DMS 273 (cell line): Measurements from ENCODE around the gene WBP2.
"Not testable (repeated sequence)": the region's sequence is repeated elsewhere in the genome, so short reads cannot be mapped to it uniquely, and the experiment has no call there.

ENCODE experiments used
- DNase-seq: peaks from one replicate; lab custom pipeline; 2025; ENCODE audit not compliant: unreplicated experiment; lab: John Stamatoyannopoulos, UW

Gene WBP2

DNA sequence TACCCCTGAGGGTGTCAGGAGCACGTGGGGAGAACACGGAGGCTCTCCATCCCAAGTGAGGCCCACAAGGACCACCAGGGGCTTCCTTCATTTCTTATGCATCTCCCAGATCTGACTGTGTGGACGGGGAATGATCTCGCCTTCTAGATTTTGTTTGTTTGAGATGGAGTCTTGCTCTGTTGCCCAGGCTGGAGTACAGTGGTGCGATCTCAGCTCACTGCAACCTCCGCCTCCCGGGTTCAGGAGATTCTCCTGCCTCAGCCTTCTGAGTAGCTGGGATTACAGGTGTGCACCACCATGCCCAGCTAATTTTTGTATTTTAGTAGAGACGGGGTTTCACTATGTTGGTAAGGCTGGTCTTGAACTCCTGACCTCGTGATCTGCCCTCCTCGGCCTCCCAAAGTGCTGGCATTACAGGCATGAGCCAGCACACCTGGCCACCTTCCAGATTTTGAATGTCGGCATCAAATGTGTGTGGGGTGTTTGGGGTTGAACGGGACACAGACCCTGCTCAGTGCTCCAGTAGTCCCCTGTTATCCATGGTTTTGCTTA, 13.7 kb upstream of the WBP2 start:
- DNase-seq = not testable (repeated sequence)

DNA sequence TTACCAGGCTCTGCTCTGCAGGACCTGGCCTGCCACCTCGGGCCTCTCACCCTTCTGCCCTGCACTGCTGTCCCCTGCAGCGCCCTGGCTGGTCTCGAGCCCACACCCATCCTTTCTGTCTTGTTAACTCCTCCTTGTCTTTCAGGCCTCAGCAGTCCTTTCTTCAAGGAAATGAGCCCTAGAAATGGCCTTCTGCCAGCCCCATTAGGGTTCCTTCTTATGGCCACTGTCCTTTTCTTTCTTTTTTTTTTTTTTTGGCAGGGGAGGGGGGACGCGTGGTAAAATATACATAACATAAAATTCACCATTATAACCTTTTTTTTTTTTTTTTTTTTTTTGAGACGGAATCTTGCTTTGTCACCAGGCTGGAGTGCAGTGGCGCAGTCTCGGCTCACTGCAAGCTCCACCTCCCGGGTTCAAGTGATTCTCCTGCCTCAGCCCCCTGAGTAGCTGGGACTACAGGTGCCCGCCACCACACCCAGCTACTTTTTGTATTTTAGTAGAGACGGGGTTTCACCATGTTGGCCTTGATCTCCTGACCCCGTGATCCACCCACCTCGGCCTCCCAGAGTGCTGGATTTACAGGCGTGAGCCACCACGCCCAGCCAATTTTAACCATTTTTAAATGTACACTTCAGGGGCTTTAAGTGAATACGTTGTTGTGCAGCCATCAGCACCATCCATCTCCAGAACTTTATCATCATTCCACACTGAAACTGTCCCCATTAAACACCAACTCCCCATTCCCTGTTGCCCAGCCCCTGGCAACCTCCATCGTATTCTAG, 10.5 kb upstream of the WBP2 start:
- not testable (repeated sequence) for DNase-seq

DNA sequence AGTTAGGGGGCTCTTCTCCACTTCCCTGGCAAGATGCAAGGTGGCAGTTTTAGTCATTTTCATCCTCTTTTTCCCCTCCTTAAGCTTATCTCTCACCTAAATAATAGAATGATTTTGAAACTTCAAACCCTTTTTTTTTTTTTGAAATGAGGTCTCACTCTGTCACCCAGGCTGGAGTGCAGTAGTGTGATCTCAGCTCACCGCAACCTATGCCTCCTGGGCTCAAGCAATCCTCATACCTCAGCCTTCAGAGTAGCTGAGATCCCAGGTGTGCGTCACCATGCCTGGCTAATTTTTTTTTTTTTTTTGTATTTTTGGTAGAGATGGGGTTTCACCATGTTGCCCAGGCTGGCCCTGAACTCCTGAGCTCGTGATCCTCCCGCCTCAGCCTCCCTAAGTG, 9.8 kb upstream of the WBP2 start:
- not testable (repeated sequence) for DNase-seq

GRCh38 chr17:75864448-75864871, 9.3 kb upstream of the WBP2 start:
- peak; percentile 75 for DNase-seq

DNA sequence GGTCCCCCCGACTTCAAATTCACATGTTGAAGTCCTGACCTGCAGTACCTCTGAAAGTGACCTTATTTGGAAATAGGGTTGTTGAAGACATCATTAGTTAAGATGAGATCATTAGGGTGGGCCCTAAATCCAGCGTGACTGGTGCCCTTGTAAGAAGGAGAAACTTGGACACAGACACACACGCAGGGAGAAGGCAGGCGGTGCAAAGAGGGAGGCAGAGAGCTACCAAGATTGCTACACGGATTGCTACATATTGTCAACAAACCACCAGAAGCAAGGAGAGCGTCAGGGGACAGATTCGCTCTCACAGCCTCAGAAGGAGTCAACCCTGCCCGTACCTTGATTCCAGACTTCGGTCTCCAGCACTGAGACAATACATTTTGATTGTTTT, 6.8 kb upstream of the WBP2 start:
- peak; percentile 38 for DNase-seq

DNA sequence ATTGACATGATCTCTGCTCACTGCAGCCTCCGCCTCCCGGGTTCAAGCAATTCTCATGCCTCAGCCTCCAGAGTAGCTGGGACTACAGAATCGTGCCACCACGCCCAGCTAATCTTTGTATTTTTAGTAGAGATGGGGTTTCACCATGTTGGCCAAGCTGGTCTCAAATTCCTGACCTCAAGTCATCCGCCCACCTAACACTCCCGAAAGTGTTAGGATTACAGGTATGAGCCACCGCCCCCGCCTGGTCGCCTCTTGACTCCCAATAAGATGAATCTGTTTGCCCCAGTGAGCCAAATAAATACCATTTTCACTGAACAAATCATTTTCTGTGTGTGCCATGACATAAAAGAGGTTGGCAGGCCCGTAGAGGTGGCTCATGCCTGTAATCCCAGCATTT, 4.2 kb upstream of the WBP2 start:
- not testable (repeated sequence) for DNase-seq

GRCh38 chr17:75856062-75856756, 1.1 kb upstream of the WBP2 start:
- DNase-seq = peak; percentile 84

DNA sequence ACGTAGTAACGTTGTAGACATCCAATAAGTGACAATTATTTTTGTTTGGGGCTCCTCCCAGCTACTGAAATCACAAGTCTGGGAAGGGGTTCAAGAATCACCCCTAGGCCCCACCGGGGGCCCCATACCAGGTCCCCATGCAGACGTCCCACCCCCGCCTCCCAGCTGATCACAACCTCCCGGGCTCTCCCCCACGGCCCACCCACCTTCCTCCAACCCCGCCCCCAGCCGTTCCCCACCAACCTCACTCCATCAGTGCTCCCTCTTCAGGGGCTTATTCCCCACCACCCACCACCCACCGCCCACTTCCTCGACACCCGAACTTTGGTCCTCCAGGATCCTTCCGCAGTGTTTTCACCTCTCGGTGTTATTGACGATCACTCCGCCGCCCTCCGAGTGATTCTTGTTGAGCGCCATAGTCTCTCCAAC, 240 bp downstream of the WBP2 start:
- DNase-seq = no peak

DNA sequence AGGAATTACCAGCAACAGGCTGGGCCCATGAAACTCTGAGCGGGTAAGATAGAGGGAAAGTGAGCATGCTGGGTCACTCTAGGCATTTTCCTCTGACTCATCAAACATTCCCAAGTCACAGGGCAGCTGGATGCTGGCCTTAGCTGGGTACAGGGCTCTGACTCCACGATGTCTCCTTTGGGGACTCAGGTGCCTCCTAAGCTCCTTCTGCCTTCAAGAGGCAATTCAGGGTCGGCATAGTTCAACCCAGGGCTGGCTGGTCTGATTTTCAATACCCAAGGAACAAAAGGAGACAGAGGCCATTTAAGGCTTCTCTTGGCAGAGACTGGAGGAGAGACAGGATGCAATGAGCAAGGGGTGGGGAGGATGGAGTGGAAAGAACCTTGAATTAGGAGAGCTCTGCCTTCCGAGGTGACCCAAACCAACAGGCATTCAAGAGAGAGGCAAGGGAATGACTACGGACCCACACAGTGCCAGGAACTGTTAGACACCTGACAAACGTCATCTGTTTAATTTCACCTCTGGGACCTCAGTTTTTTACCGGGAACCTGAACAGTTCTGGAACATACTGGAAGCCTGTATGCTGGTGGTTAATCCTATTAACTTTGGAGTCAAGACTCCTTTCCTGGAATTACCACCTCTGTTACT, 910 bp downstream of the WBP2 start:
- DNase-seq = no peak

- no peak for DNase-seq
Measured at GRCh38 chr17:75853433-75853832, 1.7 kb downstream of the WBP2 start.

DNA sequence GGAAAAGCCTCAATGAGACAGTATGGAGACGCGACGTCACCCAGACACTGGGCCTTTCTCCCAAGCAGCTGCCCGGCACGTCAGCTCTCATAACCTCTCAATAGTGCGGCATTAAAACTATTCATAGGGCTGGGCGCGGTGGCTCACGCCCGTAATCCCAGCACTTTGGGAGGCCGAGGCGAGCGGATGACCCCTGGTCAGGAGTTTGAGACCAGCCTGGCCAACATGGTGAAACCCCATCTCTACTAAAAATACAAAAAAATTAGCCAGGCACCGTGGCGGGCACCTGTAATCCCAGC, 3.5 kb downstream of the WBP2 start:
- not testable (repeated sequence) for DNase-seq

DNA sequence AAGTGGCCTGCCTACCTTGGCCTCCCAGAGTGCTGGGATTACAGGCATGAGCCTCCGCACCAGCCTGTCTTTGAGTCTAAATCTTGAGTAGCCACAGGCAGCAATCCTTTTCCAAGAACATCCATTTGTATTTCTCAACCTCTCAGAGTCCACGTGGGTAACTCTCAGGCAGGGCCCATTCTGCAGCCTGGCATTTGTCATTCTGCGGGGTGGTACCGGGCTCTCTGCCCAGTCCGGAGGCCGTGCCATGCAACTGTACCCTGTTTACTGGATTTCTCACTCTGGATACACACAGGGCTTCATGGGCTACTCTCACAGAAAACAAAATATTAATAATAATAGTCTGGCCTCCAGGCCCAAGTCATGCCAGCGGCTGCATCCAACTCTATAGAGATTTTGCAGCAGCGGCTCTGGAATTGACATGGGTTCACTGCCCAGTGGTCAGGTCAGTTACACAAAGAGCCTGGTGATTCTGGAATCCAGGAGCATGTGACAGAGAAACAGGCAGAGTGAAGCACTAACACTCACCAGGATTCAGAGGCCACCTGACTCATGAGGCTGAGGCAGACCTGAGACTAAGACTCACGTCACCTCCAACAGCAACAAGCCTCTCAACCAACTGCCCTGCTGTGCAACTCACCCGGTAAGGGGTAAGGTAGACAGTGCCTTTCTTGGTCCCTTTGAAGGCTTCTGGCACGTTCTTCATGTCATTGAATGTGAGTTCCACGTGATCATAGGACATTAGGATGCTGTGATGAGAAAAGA, 4.0 kb downstream of the WBP2 start:
- DNase-seq = no peak

DNA sequence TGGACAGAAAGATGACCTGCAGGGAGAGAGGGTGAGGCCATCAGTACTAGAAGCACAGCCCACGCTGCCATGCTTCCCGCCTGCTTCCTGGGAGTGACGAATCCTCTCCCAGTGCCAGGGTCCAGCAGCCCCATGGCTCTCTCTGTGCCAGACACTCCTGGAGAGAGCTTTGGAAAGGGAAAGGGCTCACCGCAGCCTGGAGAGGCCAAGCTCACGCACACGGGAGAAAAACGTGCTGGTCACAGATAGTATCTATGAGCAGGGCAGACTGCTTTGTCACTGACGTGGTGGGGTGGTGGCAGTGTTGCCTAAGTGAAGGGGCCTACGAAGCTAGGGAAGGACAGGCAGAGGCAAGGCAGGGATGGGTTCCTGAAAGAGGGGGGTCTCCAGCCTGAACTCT, 5.4 kb downstream of the WBP2 start:
- no peak for DNase-seq

DNA sequence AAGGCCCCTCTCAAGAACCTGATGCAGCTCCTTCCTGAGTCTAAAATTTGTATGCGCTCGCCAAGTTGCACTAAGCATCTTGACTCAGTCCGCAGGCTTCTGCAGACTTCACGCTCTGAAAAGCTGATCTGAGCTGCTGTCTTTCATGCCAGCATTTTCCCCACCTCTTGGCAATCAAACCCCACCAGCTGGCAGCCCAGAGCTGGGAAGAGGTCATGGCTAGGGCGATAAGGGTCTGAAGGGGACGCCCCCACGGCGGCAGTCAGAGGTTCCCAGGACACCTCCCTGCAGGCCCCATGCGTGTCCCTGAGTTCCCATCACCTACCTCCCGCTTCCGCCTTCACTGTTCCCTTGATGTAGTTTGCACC, 5.9 kb downstream of the WBP2 start:
- DNase-seq = peak; percentile 49

DNA sequence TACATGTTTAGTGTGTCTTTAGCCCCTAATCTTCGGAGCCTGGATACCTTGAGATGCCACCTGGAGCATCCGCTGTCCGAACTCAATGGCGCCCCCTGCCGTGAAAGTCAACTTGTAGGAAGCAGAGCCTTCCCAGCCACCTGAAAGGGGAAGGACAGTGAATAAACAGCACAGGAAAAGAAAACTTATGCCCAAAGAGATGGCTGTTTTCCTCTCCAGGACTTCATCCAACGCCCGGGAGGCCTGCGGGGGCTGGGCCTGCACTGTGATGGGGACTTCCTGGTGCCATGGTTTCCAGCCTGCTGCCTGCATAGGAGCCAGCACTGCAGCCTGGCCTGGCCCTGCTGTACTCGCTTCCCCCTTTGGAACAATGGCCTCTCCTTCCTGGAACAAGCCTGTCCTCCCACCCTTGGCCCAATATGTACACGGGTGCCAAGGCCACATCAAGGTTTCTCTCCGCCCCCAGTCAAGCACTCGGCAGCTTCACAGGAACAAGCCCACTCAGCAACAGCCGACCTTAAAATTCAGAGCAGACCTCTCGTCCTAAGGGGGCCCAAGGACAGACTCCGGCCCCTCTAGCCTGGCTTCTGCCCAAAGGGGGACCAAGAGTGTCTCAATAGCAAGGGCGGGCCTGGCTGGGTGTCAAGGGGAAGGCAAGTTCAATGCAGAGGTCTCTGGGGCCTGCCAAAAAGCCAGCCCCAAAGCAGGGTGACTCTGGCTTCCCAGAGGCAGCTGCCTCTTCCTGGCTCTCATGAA, 6.4 kb downstream of the WBP2 start:
- peak; percentile 83 for DNase-seq

- no peak for DNase-seq
Measured at GRCh38 chr17:75847614-75848522, 7.3 kb downstream of the WBP2 start.

- no peak for DNase-seq
Measured at GRCh38 chr17:75846692-75847613, 8.2 kb downstream of the WBP2 start.

GRCh38 chr17:75845933-75846691, 9.0 kb downstream of the WBP2 start:
- no peak for DNase-seq
